WTC11 (cell line): Measurements from ENCODE around the gene P2RX1. TPM values are rescaled to one million over a fixed set of nuclear protein-coding genes. Genes with fewer than 3 reads are reported as not detected.
"Not testable (repeated sequence)": the region's sequence is repeated elsewhere in the genome, so short reads cannot be mapped to it uniquely, and the experiment has no call there.

Experiments used
- ATAC-seq: fragments of 200-7000 bp; cut with Tn5 transposase; 2 replicates; pipeline ENCODE4 v1.10.0; 2021; ENCODE audit warnings: mild to moderate bottlenecking, moderate library complexity
- CTCF ChIA-PET: fragments of 300-600 bp; sonication (Branson Sonifier 250); formaldehyde crosslinking; loops from one replicate; lab custom pipeline; 2021; ENCODE audit warnings: antibody characterized with exemption; lab: Charles Lee
- POLR2A ChIA-PET: fragments of 350-600 bp; sonication (Branson Sonifier 250); formaldehyde crosslinking; loops from one replicate; lab custom pipeline; 2021; ENCODE audit warnings: antibody characterized with exemption; lab: Charles Lee
- DNase-seq: peaks from one replicate; pipeline ENCODE4 v3.0.0; 2021; ENCODE audit warnings: low spot score
- H3K27ac Mint-ChIP-seq: 2 replicates; pipeline ENCODE4 v1.8.0; 2021; ENCODE audit warnings: mixed read lengths
- H3K27me3 Mint-ChIP-seq: 2 replicates; pipeline ENCODE4 v1.8.0; 2021; ENCODE audit warnings: low read depth, mild to moderate bottlenecking, moderate library complexity, mixed read lengths
- H3K36me3 Mint-ChIP-seq: 2 replicates; pipeline ENCODE4 v1.8.0; 2021; ENCODE audit warnings: mixed read lengths
- H3K4me1 Mint-ChIP-seq: 2 replicates; pipeline ENCODE4 v1.8.0; 2022; ENCODE audit warnings: mixed read lengths
- H3K4me3 Mint-ChIP-seq: 2 replicates; pipeline ENCODE4 v1.8.0; 2021; ENCODE audit warnings: mild to moderate bottlenecking, moderate library complexity, mixed read lengths
- H3K9me3 Mint-ChIP-seq: 2 replicates; pipeline ENCODE4 v1.8.0; 2021; ENCODE audit warnings: mixed read lengths
- ETV6 ChIP-seq: sonication (generic); formaldehyde crosslinking; IDR thresholded peaks from 2 replicates; pipeline ENCODE4 v1.8.1; 2022; ENCODE audit warnings: mild to moderate bottlenecking, missing genetic modification reagents
- GRHL2 ChIP-seq: fragments of 250-450 bp; sonication (Bioruptor Pico); IDR thresholded peaks from 2 replicates; pipeline ENCODE4 v1.8.0; 2022; ENCODE audit warnings: mild to moderate bottlenecking, moderate library complexity; ENCODE audit not compliant: insufficient replicate concordance, severe bottlenecking
- HMGXB4 ChIP-seq: sonication (generic); formaldehyde crosslinking; IDR thresholded peaks from 2 replicates; pipeline ENCODE4 v1.8.1; 2023; ENCODE audit warnings: mild to moderate bottlenecking, moderate library complexity, missing genetic modification reagents
- IRF2 ChIP-seq: sonication (generic); formaldehyde crosslinking; IDR thresholded peaks from 2 replicates; pipeline ENCODE4 v1.8.0; 2022; ENCODE audit warnings: low read depth, missing genetic modification reagents, borderline replicate concordance
- JAZF1 ChIP-seq: fragments of 250-450 bp; sonication (Bioruptor Pico); IDR thresholded peaks from 2 replicates; pipeline ENCODE4 v1.9.0; 2021; ENCODE audit warnings: moderate library complexity, mild to moderate bottlenecking, inconsistent platforms
- NFYB ChIP-seq: sonication (generic); formaldehyde crosslinking; conservative IDR thresholded peaks from 2 replicates; pipeline ENCODE4 v1.8.0; 2022; ENCODE audit warnings: low read depth, missing genetic modification reagents
- SMAD4 ChIP-seq: sonication (generic); formaldehyde crosslinking; IDR thresholded peaks from 2 replicates; pipeline ENCODE4 v1.8.0; 2022; ENCODE audit warnings: mild to moderate bottlenecking, missing genetic modification reagents
- USF1 ChIP-seq: sonication (generic); formaldehyde crosslinking; IDR thresholded peaks from 2 replicates; pipeline ENCODE4 v1.8.0; 2022; ENCODE audit warnings: mild to moderate bottlenecking, missing genetic modification reagents
- ZNF138 ChIP-seq: sonication (generic); formaldehyde crosslinking; conservative IDR thresholded peaks from 2 replicates; pipeline ENCODE4 v1.8.1; 2022; ENCODE audit warnings: mild to moderate bottlenecking, moderate library complexity, missing genetic modification reagents
- ZNF232 ChIP-seq: sonication (generic); formaldehyde crosslinking; IDR thresholded peaks from 2 replicates; pipeline ENCODE4 v1.8.0; 2022; ENCODE audit warnings: mild to moderate bottlenecking, missing genetic modification reagents
- ZNF317 ChIP-seq: sonication (generic); formaldehyde crosslinking; IDR thresholded peaks from 2 replicates; pipeline ENCODE4 v1.8.1; 2023; ENCODE audit warnings: low read depth, mild to moderate bottlenecking, moderate library complexity, missing genetic modification reagents, borderline replicate concordance
- ZNF416 ChIP-seq: fragments of 250-450 bp; sonication (Bioruptor Pico); IDR thresholded peaks from 2 replicates; pipeline ENCODE4 v1.9.0; 2021; ENCODE audit warnings: mild to moderate bottlenecking, inconsistent platforms
- ZNF423 ChIP-seq: fragments of 250-450 bp; sonication (Bioruptor Pico); IDR thresholded peaks from 2 replicates; pipeline ENCODE4 v2.1.2; 2022; ENCODE audit warnings: mild to moderate bottlenecking, moderate library complexity
- total RNA-seq: library from RNA; stranded (reverse); gene quantifications from 3 replicates; pipeline ENCODE4 v1.2.3, GENCODE V29; 2021
- TF ChIP-seq, protein P1 (sequence below): sonication (generic); formaldehyde crosslinking; IDR thresholded peaks from 2 replicates; pipeline ENCODE4 v1.8.1; 2022; ENCODE audit warnings: mild to moderate bottlenecking, moderate library complexity, missing genetic modification reagents
- TF ChIP-seq, protein P2 (sequence below): sonication (generic); formaldehyde crosslinking; IDR thresholded peaks from 2 replicates; pipeline ENCODE4 v1.8.0; 2023; ENCODE audit warnings: mild to moderate bottlenecking, missing genetic modification reagents
- TF ChIP-seq, protein P3 (sequence below): fragments of 250-450 bp; sonication (Bioruptor Pico); conservative IDR thresholded peaks from 2 replicates; pipeline ENCODE4 v1.9.0; 2021; ENCODE audit warnings: mild to moderate bottlenecking
- TF ChIP-seq, protein P4 (sequence below): sonication (generic); formaldehyde crosslinking; IDR thresholded peaks from 2 replicates; pipeline ENCODE4 v1.8.1; 2022; ENCODE audit warnings: low read depth, mild to moderate bottlenecking, moderate library complexity, missing genetic modification reagents, borderline replicate concordance
- TF ChIP-seq, protein P5 (sequence below): fragments of 250-450 bp; sonication (Bioruptor Pico); IDR thresholded peaks from 2 replicates; pipeline ENCODE4 v1.8.0; 2021; ENCODE audit warnings: mild to moderate bottlenecking

Gene P2RX1
- total RNA-seq, 1 experiment from 2014 or later, result 0.07 TPM

DNA sequence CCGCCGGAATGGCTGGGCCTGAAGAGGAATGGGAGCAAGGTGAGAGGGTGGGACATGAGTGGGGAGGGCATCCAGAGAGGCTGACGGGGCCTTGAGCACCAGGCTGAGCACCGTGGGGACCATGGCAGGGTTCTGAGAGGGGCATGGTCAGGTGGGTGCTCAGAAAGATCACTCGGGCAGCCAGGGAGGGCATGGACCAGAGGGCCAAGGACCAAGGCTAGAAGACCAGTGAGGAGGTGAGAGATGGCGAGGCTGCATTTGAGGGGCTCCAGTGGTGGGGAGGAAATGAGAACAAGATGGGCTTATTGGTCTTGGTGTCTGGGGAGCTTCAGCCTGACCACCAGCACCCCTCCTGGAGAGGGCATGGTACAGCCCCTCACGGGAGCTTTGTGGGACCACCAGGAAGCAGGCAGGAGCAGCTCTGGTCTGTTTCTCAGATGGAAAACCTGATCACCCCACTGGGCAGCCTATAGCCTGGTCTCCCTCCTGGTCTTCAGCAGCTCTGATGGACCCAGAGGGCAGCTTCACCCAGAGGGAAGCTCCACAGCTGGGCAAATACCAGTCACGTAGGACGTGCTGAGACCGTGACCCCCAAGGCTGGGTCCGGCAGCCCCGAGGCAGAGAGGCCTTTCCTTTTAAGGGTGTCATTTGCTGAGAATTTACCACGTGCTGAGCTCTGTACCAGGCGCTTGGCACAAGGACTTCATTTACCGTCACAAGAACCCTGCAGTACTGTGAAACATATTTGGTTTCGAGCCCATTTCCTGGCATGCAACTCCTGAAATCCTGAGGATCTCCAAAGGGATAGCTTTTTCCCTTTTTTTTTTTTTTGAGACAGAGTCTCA lies 58.8 kb downstream of the P2RX1 start:
- no peak overlapping the region for H3K27ac Mint-ChIP-seq
- TF ChIP-seq, protein P1, sequence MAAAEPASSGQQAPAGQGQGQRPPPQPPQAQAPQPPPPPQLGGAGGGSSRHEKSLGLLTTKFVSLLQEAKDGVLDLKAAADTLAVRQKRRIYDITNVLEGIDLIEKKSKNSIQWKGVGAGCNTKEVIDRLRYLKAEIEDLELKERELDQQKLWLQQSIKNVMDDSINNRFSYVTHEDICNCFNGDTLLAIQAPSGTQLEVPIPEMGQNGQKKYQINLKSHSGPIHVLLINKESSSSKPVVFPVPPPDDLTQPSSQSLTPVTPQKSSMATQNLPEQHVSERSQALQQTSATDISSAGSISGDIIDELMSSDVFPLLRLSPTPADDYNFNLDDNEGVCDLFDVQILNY (CRISPR knock-in tag), result no peak
- TF ChIP-seq GRHL2 (CRISPR knock-in tag), result no peak
- no peak for TF ChIP-seq SMAD4
- TF ChIP-seq ZNF232 (CRISPR knock-in tag), result no peak
- TF ChIP-seq HMGXB4, result no peak
- no peak for TF ChIP-seq ETV6 (CRISPR knock-in tag)
- TF ChIP-seq ZNF317 (CRISPR knock-in tag), result no peak
- TF ChIP-seq, protein P2, sequence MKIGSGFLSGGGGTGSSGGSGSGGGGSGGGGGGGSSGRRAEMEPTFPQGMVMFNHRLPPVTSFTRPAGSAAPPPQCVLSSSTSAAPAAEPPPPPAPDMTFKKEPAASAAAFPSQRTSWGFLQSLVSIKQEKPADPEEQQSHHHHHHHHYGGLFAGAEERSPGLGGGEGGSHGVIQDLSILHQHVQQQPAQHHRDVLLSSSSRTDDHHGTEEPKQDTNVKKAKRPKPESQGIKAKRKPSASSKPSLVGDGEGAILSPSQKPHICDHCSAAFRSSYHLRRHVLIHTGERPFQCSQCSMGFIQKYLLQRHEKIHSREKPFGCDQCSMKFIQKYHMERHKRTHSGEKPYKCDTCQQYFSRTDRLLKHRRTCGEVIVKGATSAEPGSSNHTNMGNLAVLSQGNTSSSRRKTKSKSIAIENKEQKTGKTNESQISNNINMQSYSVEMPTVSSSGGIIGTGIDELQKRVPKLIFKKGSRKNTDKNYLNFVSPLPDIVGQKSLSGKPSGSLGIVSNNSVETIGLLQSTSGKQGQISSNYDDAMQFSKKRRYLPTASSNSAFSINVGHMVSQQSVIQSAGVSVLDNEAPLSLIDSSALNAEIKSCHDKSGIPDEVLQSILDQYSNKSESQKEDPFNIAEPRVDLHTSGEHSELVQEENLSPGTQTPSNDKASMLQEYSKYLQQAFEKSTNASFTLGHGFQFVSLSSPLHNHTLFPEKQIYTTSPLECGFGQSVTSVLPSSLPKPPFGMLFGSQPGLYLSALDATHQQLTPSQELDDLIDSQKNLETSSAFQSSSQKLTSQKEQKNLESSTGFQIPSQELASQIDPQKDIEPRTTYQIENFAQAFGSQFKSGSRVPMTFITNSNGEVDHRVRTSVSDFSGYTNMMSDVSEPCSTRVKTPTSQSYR (CRISPR knock-in tag), result no peak
- no peak for TF ChIP-seq NFYB (CRISPR knock-in tag)
- no peak for TF ChIP-seq JAZF1
- TF ChIP-seq, protein P3, sequence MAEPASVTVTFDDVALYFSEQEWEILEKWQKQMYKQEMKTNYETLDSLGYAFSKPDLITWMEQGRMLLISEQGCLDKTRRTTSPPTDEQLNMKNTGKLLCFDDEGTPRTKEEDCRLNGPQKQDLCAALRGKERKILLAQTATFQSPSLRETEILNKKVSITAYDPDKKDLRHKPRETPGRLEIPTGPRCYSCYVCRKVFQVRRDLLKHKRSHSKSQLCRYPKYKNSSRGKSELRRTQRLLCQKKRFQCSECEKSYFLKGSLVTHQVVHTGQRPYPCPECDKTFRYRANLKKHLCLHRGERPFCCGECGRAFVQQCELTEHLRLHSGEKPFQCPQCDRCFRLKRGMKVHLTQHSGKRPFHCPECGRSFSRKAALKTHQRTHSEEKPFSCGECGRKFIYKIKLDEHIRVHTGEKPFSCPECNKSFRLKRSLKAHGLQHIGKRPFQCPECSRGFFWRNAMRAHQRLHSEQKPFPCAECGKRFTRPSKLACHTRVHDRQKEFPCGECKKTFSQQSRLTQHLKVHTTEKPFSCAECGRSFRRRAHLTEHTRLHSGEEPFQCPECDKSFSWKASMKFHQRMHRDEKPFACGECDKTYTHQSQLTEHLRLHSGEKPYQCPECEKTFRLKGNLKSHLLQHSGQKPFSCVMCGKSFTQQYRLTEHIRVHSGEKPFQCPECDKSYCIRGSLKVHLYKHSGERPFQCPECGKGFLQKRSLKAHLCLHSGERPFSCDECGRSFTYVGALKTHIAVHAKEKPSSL (CRISPR knock-in tag), result no peak
- TF ChIP-seq USF1 (CRISPR knock-in tag), result no peak
- TF ChIP-seq, protein P4, sequence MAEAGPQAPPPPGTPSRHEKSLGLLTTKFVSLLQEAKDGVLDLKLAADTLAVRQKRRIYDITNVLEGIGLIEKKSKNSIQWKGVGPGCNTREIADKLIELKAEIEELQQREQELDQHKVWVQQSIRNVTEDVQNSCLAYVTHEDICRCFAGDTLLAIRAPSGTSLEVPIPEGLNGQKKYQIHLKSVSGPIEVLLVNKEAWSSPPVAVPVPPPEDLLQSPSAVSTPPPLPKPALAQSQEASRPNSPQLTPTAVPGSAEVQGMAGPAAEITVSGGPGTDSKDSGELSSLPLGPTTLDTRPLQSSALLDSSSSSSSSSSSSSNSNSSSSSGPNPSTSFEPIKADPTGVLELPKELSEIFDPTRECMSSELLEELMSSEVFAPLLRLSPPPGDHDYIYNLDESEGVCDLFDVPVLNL (CRISPR knock-in tag), result no peak
- TF ChIP-seq ZNF138 (CRISPR knock-in tag), result no peak
- TF ChIP-seq IRF2 (CRISPR knock-in tag), result no peak
- no peak for TF ChIP-seq ZNF416 (CRISPR knock-in tag)
- TF ChIP-seq ZNF423, result no peak
- TF ChIP-seq, protein P5, sequence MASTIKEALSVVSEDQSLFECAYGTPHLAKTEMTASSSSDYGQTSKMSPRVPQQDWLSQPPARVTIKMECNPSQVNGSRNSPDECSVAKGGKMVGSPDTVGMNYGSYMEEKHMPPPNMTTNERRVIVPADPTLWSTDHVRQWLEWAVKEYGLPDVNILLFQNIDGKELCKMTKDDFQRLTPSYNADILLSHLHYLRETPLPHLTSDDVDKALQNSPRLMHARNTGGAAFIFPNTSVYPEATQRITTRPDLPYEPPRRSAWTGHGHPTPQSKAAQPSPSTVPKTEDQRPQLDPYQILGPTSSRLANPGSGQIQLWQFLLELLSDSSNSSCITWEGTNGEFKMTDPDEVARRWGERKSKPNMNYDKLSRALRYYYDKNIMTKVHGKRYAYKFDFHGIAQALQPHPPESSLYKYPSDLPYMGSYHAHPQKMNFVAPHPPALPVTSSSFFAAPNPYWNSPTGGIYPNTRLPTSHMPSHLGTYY, result no peak
- CTCF ChIA-PET, result interaction anchor here (0.8 to 2.9 kb wide), 8 partner anchors 11 to 162 kb away, joined by 3 to 32 read pairs (median 6); partner anchors contain the start of genes NCBP3 and P2RX5
- no peak overlapping the region for H3K4me3 Mint-ChIP-seq
- POLR2A ChIA-PET, result interaction anchor here (1.6 kb wide), 1 partner anchor 11 kb away, joined by 6 read pairs; the partner anchor contains the start of gene NCBP3
- peaks cover 2% of the 10 kb centered on the region; the same call in 1 of the 2 replicates for H3K36me3 Mint-ChIP-seq
- H3K9me3 Mint-ChIP-seq, result peaks cover 8% of the 10 kb centered on the region
- no peaks in the 10 kb centered on the region for H3K4me1 Mint-ChIP-seq
- DNase-seq (no peak), ATAC-seq (peak; percentile 57)
- no peaks in the 10 kb centered on the region; the same call in 1 of the 2 replicates for H3K27me3 Mint-ChIP-seq

DNA sequence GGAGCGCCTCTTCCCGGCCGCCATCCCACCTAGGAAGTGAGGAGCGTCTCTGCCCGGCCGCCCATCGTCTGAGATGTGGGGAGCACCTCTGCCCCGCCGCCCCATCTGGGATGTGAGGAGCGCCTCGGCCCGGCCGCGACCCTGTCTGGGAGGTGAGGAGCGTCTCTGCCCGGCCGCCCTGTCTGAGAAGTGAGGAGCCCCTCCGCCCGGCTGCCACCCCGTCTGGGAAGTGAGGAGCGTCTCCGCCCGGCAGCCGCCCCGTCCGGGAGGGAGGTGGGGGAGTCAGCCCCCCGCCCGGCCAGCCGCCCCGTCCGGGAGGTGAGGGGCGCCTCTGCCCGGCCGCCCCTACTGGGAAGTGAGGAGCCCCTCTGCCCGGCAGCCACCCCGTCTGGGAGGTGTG lies 62.1 kb downstream of the P2RX1 start:
- H3K36me3 Mint-ChIP-seq, H3K4me3 Mint-ChIP-seq, H3K4me1 Mint-ChIP-seq, H3K27me3 Mint-ChIP-seq, ATAC-seq, DNase-seq, H3K27ac Mint-ChIP-seq, POLR2A ChIA-PET, CTCF ChIA-PET, H3K9me3 Mint-ChIP-seq: not testable (repeated sequence)
